Nephron progenitor cell (in vitro differentiated cells): Measurements from ENCODE around the gene EGFR.

Experiments
- DNase-seq: peaks from one replicate; pipeline ENCODE4 v3.0.0; 2021
- H3K27ac Mint-ChIP-seq: 2 replicates; pipeline ENCODE4 v1.8.0; 2021; ENCODE audit warnings: mild to moderate bottlenecking, moderate library complexity, mixed read lengths
- H3K27me3 Mint-ChIP-seq: 2 replicates; pipeline ENCODE4 v1.8.0; 2021; ENCODE audit warnings: mild to moderate bottlenecking, low read depth, mixed read lengths; ENCODE audit not compliant: poor library complexity
- H3K36me3 Mint-ChIP-seq: 2 replicates; pipeline ENCODE4 v1.8.0; 2021; ENCODE audit warnings: low read depth, mixed read lengths
- H3K4me1 Mint-ChIP-seq: 2 replicates; pipeline ENCODE4 v1.8.0; 2021; ENCODE audit warnings: mixed read lengths
- H3K4me3 Mint-ChIP-seq: 2 replicates; pipeline ENCODE4 v1.8.0; 2021; ENCODE audit warnings: mild to moderate bottlenecking, moderate library complexity, mixed read lengths
- H3K9me3 Mint-ChIP-seq: 2 replicates; pipeline ENCODE4 v1.8.0; 2021; ENCODE audit warnings: mild to moderate bottlenecking, moderate library complexity, mixed read lengths
- TF ChIP-seq, protein P1 (sequence below): fragments of 200-600 bp; sonication (generic); IDR thresholded peaks from 2 replicates; pipeline ENCODE4 v1.5.0; 2021; ENCODE audit warnings: antibody characterized with exemption

The EGFR gene

DNA sequence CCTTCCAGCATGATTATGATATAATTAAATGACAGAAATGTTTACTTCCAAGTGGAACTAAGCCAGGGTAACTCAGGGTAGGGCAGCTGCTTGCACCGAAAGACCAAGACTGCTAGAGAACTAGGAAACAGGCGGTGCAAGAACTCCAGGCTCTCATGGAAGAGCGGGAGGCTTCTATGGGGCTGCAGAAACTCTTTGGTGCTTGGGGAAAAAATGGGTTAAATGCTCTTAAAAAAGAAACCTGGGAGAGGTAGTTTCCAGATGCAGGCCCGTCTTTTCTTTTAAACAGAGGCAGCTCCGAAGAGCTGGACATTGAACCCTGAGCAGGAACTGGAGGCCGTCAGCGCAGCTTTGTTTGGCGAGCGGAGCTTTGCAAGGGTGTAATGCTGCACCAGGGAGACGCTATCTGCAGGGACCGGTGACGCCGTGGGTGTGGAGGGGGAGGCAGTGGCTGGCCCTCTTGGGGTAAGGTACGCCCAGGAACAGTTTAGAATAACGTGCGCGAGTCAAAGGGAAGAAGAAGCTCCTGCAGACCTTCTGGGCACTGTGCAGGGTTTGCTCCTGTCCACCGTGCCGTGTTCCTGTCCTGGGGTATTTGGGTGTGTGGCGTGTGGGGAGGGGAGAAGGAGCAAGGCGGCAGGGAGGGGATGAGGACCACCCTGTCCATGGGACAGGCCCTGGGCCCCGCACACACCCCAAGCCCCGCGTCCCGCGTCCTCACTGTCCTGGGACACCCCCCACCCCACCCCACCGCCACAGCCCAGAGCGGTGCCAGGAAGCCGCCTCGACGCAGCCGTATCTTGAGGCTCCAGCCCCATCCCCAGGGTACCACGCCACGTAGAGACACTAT, 59.0 kb downstream of the EGFR start:
- no peak for DNase-seq
- no peak overlapping the region for H3K27ac Mint-ChIP-seq
- H3K27me3 Mint-ChIP-seq, result peaks cover 3% of the 10 kb centered on the region
- H3K4me1 Mint-ChIP-seq, result peaks cover 22% of the 10 kb centered on the region
- H3K36me3 Mint-ChIP-seq, result no peaks in the 10 kb centered on the region
- H3K4me3 Mint-ChIP-seq, result no peak overlapping the region
- TF ChIP-seq, protein P1, sequence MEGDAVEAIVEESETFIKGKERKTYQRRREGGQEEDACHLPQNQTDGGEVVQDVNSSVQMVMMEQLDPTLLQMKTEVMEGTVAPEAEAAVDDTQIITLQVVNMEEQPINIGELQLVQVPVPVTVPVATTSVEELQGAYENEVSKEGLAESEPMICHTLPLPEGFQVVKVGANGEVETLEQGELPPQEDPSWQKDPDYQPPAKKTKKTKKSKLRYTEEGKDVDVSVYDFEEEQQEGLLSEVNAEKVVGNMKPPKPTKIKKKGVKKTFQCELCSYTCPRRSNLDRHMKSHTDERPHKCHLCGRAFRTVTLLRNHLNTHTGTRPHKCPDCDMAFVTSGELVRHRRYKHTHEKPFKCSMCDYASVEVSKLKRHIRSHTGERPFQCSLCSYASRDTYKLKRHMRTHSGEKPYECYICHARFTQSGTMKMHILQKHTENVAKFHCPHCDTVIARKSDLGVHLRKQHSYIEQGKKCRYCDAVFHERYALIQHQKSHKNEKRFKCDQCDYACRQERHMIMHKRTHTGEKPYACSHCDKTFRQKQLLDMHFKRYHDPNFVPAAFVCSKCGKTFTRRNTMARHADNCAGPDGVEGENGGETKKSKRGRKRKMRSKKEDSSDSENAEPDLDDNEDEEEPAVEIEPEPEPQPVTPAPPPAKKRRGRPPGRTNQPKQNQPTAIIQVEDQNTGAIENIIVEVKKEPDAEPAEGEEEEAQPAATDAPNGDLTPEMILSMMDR, result no peak
- no peaks in the 10 kb centered on the region for H3K9me3 Mint-ChIP-seq

DNA sequence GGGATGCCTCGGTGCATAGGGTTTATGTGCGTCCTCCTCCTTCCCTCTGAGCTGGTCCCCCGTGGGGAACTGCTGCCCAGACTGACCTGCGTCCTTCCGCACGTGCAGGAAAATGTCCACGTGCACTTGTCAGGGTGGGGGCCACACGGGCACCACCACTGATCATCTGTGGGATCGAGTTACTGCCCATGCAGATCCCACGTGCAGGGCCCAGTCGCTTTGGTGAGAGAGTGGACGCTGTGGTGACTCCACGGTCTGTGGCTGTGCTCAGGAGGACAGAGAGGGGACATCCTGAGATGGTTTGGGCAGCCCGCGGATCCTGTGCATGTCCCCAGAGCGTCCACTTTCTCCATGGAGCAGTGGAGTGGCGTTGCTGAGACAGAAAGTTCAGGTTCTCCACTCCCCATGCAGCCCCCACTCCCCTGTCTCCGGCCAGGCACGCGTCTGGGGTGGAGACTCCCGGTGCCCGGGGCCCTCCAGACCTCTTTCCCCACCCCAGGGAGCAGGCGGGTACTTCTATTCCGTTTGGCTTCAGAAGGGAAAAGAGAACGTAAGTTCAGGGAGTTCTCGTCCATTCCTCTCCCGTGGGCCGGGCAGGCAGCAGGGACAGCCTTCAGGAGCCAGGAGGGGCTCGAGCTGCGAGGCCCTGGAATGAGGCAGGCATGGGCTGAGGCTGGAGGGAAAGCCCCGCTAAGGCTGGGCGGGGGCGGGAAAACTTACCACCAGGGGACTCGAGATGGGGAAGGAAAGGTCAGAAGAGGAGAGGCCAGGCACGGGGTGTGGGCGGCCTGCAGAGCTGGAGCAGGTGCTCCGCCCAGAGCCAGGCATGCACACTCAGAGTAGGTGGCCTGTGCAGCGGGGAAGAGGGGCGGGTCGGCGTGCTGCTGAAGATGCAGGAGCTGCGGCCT, 59.9 kb downstream of the EGFR start:
- peak; percentile 22 for DNase-seq
- Mint-ChIP-seq H3K36me3 (no peaks in the 10 kb centered on the region), H3K4me1 (peaks cover 22% of the 10 kb centered on the region), H3K4me3 (no peak overlapping the region), H3K27me3 (peaks cover 3% of the 10 kb centered on the region), H3K27ac (no peak overlapping the region), H3K9me3 (no peaks in the 10 kb centered on the region)
- TF ChIP-seq, protein P1, result no peak

DNA sequence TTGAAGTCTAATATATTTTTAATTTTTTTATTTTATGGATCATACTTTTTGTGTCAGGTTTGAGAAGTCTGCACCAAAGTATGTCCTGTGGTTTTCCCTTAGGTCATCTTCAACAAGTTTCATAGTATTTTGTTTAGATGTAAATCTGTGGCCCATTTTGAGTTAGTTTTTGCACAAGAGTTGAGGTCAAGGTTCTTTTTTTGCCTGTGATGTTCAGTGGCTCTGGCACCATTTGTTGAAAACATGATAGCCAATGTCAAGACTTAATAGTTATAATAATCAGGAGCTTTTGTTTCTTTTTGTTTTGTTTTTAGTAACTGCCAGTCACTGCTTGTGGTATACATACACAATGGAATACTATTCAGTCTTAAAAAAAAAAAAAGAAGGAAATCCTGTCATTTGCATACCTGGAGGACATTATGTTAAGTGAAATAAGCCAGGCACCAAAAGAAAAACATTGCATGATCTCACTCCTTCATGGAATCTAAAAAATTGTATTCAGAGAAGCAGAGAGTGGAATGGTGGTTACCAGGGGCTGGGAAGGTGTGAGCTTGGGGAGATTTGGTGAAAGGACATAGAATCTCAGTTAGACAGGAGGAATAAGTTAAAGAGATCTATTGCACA, 61.3 kb downstream of the EGFR start:
- Mint-ChIP-seq H3K4me3 (no peak overlapping the region), H3K9me3 (no peaks in the 10 kb centered on the region), H3K4me1 (peaks cover 30% of the 10 kb centered on the region), H3K27me3 (peaks cover 8% of the 10 kb centered on the region), H3K27ac (no peak overlapping the region), H3K36me3 (no peaks in the 10 kb centered on the region)
- no peak for DNase-seq
- TF ChIP-seq, protein P1, result no peak

DNA sequence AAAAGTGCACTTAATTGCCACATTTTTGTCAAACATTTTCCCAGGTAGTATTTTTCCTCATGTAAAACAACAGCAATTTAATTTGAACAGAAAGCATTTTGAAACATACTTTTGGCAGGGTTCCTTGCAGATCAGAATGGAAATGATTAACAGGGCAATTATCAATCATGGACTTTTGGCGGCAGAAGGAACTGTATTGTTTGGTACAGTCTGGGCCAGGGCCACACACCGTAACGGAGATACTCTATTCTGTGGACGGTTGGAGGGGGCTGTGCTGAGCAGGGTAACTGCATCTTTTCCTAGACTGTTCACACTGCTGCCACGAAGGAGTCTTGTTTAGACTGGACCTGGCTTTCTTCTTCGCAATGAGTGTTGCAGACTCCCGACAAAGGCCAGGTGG, 62.3 kb downstream of the EGFR start:
- H3K27me3 Mint-ChIP-seq, result peaks cover 10% of the 10 kb centered on the region
- no peak for DNase-seq
- H3K9me3 Mint-ChIP-seq, result no peaks in the 10 kb centered on the region
- H3K36me3 Mint-ChIP-seq, result no peaks in the 10 kb centered on the region
- peaks cover 40% of the 10 kb centered on the region for H3K4me1 Mint-ChIP-seq
- H3K4me3 Mint-ChIP-seq, result no peak overlapping the region
- no peak overlapping the region for H3K27ac Mint-ChIP-seq
- TF ChIP-seq, protein P1, result no peak

DNA sequence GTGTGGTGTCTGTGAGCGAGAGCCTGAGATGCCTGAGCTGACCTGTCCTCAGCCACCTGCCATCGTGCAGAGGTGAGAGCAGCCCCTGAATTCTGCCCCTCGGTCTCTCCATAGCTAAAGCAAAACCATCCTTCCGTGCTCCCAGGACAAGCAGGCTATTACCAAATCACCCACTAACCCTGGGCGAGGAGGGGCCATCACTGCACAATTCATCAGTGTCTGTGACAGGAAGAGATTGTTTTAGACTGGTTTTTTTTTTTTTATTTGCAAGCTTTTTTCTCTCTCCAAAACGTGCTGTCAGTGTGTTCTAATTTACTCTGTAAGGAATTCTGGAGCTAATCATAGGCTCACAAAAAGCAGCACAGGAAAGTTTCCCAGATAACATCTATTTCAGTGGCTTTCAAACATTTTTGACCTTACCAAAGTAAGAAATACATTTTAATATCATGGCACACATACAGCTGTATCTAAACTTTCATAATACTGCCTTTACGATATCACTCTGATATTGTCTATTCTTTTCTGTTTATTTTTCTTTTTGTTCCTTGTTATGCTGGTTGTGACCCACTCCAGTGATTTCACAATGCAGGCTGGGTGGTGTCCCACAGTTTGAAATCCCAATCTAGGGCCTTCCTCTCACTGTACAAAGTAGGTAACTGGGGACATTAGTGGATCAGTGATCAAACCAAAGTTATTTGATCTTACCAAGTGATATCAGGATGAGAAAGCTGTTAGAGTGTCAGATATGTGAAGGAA, 62.8 kb downstream of the EGFR start:
- Mint-ChIP-seq H3K4me3 (no peak overlapping the region), H3K27ac (no peak overlapping the region)
- no peak for DNase-seq

More for the DNA sequence above, 62.8 kb downstream of the EGFR start:
- peaks cover 11% of the 10 kb centered on the region for H3K27me3 Mint-ChIP-seq
- peaks cover 46% of the 10 kb centered on the region for H3K4me1 Mint-ChIP-seq
- no peaks in the 10 kb centered on the region for H3K9me3 Mint-ChIP-seq
- TF ChIP-seq, protein P1, result no peak
- no peaks in the 10 kb centered on the region for H3K36me3 Mint-ChIP-seq
